OCI-LY3 (cell line): ENCODE results near the gene RPS6KC1.

Experiments
- CTCF ChIP-seq: fragments of 200-600, 300-600 bp; sonication (generic); IDR thresholded peaks from 2 replicates; pipeline ENCODE4 v1.5.1; 2014; ENCODE audit warnings: antibody characterized with exemption, low read length, low read depth
- EZH2phosphoT487 ChIP-seq: fragments of 200-600 bp; shearing (Covaris generic); IDR thresholded peaks from 2 replicates; pipeline ENCODE4 v1.6.1; 2018; ENCODE audit warnings: antibody characterized with exemption, mixed run types, low read depth

- TF ChIP-seq CTCF (no peak), EZH2phosphoT487 (no peak)
These were observed 241.6 kb downstream of the RPS6KC1 start for GRCh38 chr1:213292614-213293013.
